SK-N-SH (cell line): ENCODE results near the gene HSPBP1.

ENCODE experiments used
- CHD2 ChIP-seq: fragments of 150-350 bp; IDR thresholded peaks from 2 replicates; pipeline ENCODE4 v1.6.1; 2018; ENCODE audit warnings: low read length; ENCODE audit not compliant: partially characterized antibody
- EZH2phosphoT487 ChIP-seq: fragments of 200-600 bp; sonication (generic); IDR thresholded peaks from 2 replicates; pipeline ENCODE4 v1.6.1; 2017; ENCODE audit warnings: low read depth, mixed run types, mild to moderate bottlenecking, antibody characterized with exemption, moderate library complexity, borderline replicate concordance
- FOXJ3 ChIP-seq: sonication (generic); formaldehyde crosslinking; IDR thresholded peaks from 2 replicates; pipeline ENCODE4 v1.5.1; 2020; ENCODE audit warnings: mild to moderate bottlenecking, missing genetic modification reagents
- FOXM1 ChIP-seq: IDR thresholded peaks from 2 replicates; pipeline ENCODE4 v1.4.0; 2012; ENCODE audit warnings: low read depth, mild to moderate bottlenecking
- GABPA ChIP-seq: IDR thresholded peaks from 2 replicates; pipeline ENCODE4 v1.4.0; 2012; ENCODE audit warnings: low read depth, mild to moderate bottlenecking
- POLR2AphosphoS5 ChIP-seq: IDR thresholded peaks from 2 replicates; pipeline ENCODE4 v1.6.1; 2012; ENCODE audit warnings: low read depth, low read length
- SIN3A ChIP-seq: IDR thresholded peaks from 2 replicates; pipeline ENCODE4 v1.6.1; 2012; ENCODE audit warnings: low read depth, mild to moderate bottlenecking, low read length, moderate library complexity, borderline replicate concordance
- SMC3 ChIP-seq: IDR thresholded peaks from 2 replicates; pipeline ENCODE4 v1.6.1; 2012; ENCODE audit warnings: low read depth, low read length, improper control_type of control experiment
- TF ChIP-seq, protein P1 (sequence below): fragments of 200-600 bp; sonication (generic); IDR thresholded peaks from 2 replicates; pipeline ENCODE4 v1.6.1; 2017; ENCODE audit warnings: antibody characterized with exemption, mild to moderate bottlenecking, moderate library complexity
- TF ChIP-seq, protein P2 (sequence below): IDR thresholded peaks from 2 replicates; pipeline ENCODE4; 2012
- TF ChIP-seq, protein P3 (sequence below): IDR thresholded peaks from 2 replicates; pipeline ENCODE4 v1.4.0; 2012; ENCODE audit warnings: low read depth, borderline replicate concordance
- TF ChIP-seq, protein P4 (sequence below): IDR thresholded peaks from 2 replicates; pipeline ENCODE4 v1.4.0; 2012; ENCODE audit warnings: low read depth
- TF ChIP-seq, protein P5 (sequence below): IDR thresholded peaks from 2 replicates; pipeline ENCODE4 v1.6.1; 2012; ENCODE audit warnings: mild to moderate bottlenecking, low read depth, low read length, moderate library complexity

DNA sequence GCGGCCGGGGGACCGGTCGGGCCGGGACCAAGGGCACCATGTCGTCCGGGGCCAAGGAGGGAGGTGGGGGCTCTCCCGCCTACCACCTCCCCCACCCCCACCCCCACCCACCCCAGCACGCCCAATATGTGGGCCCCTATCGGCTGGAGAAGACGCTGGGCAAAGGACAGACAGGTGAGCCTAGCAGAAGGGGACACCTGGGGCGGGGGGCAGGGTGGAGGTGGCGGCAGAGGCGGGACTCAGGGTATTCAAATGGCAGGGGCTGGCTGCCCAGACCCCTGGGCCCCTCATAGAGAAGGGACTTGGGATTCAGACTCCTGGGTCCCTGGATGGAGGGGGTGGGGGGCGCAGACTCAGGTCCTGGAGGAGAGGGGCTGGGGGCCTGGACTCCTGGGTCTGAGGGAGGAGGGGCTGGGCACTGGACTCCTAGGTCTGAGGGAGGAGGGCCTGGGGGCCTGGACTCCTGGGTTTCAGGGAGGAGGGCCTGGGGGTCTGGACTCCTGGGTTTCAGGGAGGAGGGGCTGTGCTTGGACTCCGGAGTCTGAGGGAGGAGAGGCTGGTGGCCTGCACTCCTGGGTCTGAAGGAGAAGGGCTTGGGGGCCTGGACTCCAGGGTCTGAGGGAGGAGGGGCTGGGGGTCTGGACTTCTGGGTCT lies 4.6 kb upstream of the HSPBP1 start:
- no peak for TF ChIP-seq SMC3
- no peak for TF ChIP-seq GABPA
- no peak for TF ChIP-seq CHD2
- TF ChIP-seq, protein P1, sequence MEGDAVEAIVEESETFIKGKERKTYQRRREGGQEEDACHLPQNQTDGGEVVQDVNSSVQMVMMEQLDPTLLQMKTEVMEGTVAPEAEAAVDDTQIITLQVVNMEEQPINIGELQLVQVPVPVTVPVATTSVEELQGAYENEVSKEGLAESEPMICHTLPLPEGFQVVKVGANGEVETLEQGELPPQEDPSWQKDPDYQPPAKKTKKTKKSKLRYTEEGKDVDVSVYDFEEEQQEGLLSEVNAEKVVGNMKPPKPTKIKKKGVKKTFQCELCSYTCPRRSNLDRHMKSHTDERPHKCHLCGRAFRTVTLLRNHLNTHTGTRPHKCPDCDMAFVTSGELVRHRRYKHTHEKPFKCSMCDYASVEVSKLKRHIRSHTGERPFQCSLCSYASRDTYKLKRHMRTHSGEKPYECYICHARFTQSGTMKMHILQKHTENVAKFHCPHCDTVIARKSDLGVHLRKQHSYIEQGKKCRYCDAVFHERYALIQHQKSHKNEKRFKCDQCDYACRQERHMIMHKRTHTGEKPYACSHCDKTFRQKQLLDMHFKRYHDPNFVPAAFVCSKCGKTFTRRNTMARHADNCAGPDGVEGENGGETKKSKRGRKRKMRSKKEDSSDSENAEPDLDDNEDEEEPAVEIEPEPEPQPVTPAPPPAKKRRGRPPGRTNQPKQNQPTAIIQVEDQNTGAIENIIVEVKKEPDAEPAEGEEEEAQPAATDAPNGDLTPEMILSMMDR, result no peak
- TF ChIP-seq, protein P2, sequence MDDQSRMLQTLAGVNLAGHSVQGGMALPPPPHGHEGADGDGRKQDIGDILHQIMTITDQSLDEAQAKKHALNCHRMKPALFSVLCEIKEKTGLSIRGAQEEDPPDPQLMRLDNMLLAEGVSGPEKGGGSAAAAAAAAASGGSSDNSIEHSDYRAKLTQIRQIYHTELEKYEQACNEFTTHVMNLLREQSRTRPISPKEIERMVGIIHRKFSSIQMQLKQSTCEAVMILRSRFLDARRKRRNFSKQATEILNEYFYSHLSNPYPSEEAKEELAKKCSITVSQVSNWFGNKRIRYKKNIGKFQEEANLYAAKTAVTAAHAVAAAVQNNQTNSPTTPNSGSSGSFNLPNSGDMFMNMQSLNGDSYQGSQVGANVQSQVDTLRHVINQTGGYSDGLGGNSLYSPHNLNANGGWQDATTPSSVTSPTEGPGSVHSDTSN, result no peak
- TF ChIP-seq FOXJ3 (CRISPR knock-in tag), result no peak
- TF ChIP-seq POLR2AphosphoS5, result no peak
- TF ChIP-seq, protein P3, sequence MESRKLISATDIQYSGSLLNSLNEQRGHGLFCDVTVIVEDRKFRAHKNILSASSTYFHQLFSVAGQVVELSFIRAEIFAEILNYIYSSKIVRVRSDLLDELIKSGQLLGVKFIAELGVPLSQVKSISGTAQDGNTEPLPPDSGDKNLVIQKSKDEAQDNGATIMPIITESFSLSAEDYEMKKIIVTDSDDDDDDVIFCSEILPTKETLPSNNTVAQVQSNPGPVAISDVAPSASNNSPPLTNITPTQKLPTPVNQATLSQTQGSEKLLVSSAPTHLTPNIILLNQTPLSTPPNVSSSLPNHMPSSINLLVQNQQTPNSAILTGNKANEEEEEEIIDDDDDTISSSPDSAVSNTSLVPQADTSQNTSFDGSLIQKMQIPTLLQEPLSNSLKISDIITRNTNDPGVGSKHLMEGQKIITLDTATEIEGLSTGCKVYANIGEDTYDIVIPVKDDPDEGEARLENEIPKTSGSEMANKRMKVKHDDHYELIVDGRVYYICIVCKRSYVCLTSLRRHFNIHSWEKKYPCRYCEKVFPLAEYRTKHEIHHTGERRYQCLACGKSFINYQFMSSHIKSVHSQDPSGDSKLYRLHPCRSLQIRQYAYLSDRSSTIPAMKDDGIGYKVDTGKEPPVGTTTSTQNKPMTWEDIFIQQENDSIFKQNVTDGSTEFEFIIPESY, result no peak
- TF ChIP-seq SIN3A, result no peak
- TF ChIP-seq, protein P4, sequence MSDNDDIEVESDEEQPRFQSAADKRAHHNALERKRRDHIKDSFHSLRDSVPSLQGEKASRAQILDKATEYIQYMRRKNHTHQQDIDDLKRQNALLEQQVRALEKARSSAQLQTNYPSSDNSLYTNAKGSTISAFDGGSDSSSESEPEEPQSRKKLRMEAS, result no peak
- TF ChIP-seq, protein P5, sequence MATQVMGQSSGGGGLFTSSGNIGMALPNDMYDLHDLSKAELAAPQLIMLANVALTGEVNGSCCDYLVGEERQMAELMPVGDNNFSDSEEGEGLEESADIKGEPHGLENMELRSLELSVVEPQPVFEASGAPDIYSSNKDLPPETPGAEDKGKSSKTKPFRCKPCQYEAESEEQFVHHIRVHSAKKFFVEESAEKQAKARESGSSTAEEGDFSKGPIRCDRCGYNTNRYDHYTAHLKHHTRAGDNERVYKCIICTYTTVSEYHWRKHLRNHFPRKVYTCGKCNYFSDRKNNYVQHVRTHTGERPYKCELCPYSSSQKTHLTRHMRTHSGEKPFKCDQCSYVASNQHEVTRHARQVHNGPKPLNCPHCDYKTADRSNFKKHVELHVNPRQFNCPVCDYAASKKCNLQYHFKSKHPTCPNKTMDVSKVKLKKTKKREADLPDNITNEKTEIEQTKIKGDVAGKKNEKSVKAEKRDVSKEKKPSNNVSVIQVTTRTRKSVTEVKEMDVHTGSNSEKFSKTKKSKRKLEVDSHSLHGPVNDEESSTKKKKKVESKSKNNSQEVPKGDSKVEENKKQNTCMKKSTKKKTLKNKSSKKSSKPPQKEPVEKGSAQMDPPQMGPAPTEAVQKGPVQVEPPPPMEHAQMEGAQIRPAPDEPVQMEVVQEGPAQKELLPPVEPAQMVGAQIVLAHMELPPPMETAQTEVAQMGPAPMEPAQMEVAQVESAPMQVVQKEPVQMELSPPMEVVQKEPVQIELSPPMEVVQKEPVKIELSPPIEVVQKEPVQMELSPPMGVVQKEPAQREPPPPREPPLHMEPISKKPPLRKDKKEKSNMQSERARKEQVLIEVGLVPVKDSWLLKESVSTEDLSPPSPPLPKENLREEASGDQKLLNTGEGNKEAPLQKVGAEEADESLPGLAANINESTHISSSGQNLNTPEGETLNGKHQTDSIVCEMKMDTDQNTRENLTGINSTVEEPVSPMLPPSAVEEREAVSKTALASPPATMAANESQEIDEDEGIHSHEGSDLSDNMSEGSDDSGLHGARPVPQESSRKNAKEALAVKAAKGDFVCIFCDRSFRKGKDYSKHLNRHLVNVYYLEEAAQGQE, result no peak
- no peak for TF ChIP-seq EZH2phosphoT487
- no peak for TF ChIP-seq FOXM1
